Raji (cell line): ENCODE data around the gene VSTM2A.

Source experiments
- POLR2A ChIP-seq: IDR thresholded peaks from 2 replicates; pipeline ENCODE4 v1.6.1; 2011; ENCODE audit warnings: low read depth, low read length, control low read depth; ENCODE audit not compliant: insufficient read depth

The VSTM2A gene

DNA sequence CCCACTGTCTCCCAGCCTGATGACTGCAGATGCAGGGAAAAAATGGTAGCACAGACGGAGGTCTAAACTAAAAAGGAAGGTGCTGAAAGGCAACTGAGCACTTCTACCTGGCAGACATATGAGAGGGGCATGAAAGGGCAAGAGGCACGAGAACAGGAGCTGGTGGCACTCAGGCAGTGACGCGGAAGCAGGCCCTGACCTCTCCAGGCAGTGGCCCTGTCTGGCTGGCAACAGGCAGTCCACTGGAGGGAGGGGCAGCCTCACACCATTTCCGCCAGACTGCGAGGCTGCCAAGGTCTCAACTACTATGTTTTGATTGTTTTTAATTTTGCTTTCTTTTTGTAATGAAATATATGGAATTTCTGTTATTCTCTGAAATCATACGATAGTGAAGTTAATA is 23.3 kb downstream of the VSTM2A start:
- TF ChIP-seq POLR2A = no peak

DNA sequence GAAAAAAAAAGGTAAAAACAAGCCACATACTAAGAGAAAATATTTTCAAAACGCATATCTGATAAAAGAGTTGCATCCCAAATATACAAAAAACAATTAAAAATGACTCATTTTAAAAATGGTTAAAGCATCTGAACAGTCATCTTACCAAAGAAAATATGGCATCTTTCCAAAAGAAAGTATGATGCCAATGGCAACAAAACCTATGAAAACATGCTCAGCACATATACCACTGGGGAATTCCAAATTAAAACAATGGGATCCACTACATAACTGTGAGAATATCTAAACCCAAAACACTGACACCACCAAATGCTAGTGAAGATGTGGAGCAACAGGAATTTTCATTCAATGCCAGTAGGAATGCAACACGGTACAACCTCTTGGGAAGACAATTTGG is 39.3 kb downstream of the VSTM2A start:
- TF ChIP-seq POLR2A = no peak

DNA sequence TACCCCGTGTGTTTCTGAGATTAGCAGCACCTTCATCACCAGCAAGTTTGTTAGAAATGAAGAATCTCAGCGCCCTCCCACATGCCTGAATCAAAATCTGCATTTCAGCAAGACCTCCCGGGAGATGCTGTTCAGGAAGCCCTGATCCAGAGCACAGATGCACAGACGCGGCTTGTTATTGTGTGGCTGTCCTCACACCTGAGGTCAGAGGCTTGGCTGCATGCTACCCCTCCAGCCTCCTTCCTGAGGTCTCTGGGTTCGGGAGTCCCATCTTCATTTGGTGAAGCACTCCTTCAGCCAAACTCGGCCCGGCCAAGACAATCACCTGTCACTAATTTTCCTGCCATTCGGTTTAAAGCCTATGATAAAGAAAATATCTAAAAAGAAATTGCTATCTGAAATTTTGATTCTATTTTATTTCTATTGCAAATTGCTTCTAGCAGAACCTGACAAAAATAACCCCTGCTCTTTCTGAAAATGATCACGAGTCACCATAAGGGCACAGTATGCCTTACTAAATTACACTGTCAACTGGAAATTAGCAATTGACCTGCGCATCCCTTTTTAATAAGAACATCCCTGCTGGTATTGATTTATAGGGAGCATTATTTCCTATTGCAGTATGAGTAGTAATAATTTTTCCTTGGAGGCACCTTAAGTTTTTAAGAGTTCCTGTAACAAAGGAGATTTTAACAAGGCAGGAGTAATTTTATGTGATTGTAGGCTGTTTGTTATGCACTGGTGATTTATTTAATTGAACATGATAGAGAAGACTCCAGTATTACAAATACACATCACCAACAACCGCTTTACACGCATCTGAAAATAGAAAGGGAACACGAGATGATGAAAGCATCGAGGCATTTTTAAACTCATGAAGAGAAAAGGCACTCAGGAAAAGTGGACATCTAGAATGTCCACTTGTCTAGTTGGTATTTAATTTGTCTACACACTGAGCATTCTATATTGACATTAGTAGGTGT is 49.5 kb downstream of the VSTM2A start:
- TF ChIP-seq POLR2A = no peak

DNA sequence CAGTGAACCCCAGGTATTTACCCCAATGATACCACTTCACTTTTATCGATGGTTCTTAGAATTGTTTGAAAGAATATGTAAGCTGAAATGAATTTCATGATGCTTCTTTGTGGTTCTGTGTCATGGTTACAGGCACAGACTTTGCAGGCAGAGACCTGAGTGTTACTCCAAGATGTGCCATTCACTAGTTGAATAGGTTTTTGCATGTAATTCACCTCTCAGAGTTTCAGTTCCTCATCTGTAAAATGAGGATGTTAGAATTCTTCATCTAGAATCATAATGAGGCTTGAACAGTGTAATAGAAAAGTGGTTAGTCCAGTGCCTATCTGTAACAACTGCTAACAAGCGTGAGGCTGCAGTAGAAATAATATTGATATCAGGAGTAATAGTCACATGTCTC is 54.6 kb downstream of the VSTM2A start:
- TF ChIP-seq POLR2A = no peak

DNA sequence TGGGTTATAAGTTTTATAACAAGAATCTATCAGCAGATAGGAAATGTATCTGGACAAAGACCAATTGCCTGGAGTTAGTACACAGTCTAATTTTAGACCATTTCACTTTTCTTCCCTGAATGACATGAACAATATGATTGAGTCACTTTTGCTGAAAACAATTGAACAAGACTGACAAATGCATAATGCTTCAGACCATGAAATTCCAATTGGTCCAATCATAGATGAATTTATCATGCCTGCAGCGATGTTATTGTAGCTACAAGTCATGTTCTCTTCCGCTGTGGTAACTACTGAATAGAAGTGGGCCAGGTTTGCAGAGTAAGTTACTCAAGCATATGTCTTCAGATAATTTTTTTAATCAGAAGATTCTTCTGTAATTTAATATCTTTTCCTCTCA is 73.4 kb downstream of the VSTM2A start:
- TF ChIP-seq POLR2A = no peak
